Stimulated activated CD8-positive, alpha-beta memory T cell treated with anti-CD3 and anti-CD28 coated beads, Interleukin-7, amount 100 ng/mL, for 4 hours (primary cell): Measurements from ENCODE around the gene SH2D3A.

Experiments
- DNase-seq, 2 donors: peaks; one replicate each; pipeline ENCODE4 v3.0.0-alpha.2; 2020; ENCODE audit warnings: low read depth in 2 of 2

Gene SH2D3A

GRCh38 chr19:6737873-6738786 lies 29.1 kb downstream of the SH2D3A start:
- peak; percentile 65 to 67 for DNase-seq

- peak; percentile 99 for DNase-seq
Measured at GRCh38 chr19:6737284-6737872, 29.9 kb downstream of the SH2D3A start, which contains the start of gene GPR108. Gene GPR108 (minus strand): TSS chr19:6737580. CDS start chr19:6737576, 4 bp downstream.

DNA sequence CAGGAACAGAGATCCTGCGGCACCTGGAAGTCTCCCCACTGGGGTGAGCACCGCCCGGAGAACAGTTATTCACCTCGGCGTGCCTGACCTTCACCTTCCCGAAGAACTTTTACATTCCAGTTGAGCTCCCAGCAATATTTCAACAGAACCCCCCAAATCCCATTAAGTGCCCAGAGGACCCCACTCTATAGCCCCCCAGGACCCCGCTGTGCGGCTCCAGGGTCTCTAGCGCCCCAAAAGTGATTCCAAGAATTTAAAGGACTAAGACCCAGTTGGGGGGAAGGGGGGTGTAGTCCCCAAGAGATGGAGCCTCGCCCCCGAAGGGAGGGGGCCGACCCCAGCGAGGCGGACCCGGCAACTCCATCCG lies 30.3 kb downstream of the SH2D3A start:
- no peak for DNase-seq

DNA sequence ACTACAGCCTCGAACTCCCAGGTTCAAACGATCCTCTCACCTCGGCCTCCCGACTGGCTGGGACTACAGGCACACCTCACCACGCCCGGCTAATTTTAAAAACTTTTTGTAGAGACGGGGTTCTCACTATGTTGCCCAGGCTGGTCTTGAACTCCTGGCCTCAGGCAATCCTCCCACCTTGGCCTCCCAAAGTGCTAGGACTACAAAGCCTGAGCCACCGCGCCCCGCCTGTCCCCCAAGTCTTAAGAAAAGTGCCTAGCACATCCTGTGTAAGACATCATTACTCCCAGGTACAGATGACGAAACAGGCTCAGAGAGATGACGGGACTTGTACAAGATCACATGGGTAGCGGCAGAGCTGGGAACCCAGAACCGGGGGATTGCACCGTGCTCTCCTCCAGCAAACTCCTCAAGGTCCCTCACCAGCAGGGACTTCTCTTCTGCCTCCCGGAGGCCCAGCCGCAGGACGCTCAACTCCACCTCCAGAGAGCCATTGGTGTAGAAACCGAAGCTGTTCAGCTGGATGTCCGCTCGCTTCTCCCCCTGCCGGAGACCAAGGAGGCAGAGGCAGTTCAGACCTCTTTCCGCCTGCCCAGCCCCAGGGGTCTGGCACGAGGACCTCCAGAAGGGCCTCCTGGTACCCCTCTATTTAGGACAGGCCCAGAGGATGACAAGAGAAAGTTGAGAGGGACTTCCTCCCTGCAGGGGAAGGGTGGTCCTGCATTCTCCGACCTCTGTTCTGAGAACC lies 30.9 kb downstream of the SH2D3A start:
- DNase-seq = peak; percentile 57 to 63

- DNase-seq = no peak
Measured at GRCh38 chr19:6735181-6735911, 31.9 kb downstream of the SH2D3A start.

- DNase-seq = no peak
Measured at GRCh38 chr19:6734096-6734696, 33.0 kb downstream of the SH2D3A start.

DNA sequence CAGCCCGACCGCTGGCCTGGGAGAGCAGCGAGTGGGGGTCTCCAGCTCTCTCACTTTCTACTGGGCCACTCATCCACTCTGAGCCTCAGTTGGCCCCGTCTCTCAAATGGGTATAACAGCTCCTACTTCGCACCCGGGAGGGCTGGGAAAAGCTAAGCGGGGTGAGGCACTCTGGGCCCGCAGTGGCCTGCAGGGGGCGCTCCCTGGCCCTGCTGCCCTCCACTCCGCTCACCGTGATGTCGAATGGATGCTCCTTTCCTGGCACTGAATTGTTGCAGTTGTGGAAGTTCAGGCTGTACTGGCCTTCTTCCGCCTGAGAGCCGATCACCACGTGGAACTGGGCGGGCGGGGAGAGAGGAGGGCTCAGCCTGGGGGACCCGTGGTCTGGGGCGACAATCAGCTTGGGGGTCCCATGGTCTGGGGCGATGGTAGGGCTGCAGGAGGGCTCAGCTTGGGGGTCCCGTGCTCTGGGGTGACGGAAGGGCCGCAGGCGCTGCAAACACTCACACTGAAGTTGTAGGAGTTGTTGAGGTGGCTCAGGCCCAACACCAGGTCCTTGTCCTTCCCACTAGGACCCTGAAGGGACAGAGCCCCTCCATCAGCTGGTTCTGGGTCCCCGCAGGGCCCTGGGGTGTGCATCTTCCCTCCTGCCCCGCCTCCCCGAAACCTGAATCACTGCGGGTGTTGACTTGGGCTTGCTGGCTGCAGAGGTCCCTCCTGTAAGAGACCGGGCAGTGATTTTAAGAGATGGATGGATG lies 33.7 kb downstream of the SH2D3A start:
- no peak for DNase-seq

GRCh38 chr19:6732803-6733337 lies 34.4 kb downstream of the SH2D3A start:
- DNase-seq = no peak

- DNase-seq = no peak
Measured at GRCh38 chr19:6731822-6732221, 35.4 kb downstream of the SH2D3A start.

DNA sequence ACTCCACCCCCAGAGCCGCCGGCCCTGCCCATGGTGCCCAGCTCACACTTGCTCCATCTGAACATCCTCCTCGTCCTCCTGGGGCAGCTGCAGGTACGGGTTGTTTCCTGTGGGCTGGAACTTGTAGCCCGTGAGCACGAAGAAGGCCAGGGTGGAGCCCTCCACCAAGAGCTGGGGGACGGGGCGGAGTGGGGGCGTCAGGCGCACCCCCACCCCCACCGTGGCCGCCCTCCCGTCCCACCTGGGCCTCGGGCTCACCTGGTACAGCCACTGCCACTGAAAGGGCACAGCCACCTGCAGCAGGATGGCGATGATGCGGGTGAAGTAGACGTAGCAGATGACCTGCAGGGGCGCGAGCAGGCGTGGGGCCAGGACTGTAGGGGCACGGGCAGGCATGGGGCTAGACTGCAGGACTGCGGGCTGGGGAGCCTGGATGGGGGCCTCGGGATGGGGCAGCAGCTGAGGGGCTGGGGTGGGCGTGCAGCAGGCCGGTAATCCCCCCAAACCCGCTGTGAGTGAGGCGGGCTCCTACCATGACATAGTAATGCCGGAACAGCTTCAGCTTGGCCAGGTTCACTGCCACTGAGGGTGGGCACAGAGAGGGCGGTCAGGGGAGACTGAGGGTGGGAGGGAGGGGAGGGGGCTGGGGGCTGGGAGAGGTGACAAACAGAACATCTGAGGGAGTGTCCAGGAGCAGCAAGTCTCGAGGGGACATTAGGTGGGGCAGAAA lies 36.1 kb downstream of the SH2D3A start:
- DNase-seq = no peak

DNA sequence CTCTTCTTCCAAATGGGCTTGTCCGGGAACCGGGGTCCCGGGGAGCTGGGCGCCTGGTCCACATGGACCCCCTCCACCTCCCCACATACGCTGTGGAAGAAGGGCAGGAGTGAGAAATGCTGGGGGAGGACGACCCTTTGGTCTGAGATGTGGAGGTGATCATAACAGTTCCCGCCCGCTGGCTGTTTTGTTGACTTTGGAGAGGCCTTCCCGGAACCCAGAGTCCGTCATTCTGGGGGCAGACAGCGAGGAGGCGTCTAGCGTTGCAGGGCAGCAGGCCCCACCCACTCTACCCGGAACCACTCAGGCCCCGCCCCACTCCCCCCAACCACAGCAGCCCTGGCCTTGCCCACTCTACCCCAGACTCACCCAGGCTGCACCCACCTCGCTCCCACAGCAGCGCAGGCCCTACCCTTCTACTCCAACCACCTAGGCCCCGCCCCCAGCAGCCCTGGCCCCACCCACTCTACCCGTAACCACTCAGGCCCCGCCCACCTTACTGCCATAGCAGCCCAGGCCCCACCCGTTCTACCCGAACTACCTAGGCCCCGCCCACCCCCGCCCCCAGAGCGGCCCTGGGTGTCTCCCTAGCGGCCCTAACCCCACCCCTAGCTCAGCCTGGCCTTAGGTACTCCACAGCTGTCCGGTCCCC lies 37.0 kb downstream of the SH2D3A start:
- DNase-seq = no peak

DNA sequence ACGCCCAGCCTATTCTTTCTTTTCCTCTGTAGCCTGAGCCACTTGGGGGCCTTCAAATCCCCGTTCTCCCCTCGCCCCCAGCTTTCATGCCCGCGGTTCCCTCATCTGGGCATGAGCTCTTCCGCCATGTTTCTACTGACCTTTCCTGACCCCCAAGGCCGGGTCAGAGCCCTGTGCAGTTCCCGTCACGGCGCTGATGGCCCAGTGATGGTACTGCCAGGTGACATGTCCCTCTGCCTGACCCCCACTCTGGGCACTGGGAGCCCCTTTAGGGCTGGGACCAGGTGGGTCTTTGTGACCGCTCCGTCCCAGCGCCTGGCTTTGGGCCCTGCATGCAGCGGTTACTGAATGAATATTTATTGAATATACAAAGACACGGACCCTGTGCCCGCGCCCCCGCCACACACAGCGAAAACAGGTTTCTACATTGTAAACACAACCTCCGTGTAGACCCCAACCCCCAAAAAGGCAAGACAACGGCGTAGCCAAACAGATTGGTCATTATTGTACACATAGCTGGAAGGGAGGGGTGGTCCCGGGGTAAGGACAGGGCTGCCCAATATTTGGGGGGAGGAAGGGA lies 37.6 kb downstream of the SH2D3A start:
- DNase-seq = no peak

DNA sequence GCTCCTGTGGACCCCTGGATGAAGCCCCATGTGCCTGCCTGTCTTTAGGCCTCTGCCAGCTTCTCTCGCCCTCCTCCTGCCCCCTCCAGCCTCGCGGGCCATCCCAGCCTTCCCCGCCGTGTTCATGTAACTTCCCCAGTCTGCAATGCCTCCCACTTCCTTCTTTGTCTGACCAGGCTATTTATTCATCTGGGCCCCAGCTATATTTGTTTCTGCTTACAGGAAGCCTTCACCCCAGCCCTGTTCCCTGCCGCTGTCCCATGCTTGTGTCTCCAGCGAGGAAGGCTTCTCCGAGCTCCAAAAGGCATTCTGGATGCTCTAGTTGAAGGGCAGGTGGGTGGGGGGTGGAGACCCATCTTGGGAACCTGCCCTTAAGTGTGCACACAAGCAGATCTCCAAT lies 38.9 kb downstream of the SH2D3A start:
- DNase-seq = no peak

DNA sequence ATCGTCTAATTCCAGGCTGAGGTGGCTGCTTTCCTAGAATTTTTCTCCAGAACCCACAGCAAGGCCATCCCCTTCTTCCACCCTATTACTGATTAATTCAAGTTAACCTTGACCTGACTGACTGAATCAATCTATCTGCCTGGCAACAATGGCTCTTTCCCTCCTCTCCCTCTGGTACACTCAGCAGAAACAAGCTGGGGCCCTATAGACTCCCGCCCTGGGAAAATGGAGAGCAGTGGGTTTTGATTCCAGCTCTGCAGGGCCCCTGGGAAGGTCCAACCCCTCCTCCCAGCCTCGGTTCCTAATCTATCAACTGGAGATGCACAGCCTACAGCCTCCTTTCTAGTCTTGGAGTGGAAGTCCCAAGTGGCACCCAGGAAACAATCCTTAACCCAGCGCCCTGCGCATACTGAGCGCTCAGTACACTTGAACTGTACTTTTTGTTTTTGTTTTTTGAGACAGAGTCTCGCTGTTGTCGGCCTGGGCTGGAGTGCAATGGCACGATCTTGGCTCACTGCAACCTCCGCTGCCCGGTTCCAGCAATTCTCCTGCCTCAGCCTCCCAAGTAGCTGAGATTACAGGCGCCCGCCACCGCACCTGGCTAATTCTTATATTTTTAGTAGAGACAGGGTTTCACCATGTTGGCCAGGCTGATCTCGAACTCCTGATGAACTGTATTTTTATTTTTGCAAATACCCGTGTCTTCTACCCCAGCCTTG lies 41.6 kb downstream of the SH2D3A start:
- DNase-seq = no peak

GRCh38 chr19:6724631-6725492 lies 42.4 kb downstream of the SH2D3A start:
- no peak for DNase-seq

DNA sequence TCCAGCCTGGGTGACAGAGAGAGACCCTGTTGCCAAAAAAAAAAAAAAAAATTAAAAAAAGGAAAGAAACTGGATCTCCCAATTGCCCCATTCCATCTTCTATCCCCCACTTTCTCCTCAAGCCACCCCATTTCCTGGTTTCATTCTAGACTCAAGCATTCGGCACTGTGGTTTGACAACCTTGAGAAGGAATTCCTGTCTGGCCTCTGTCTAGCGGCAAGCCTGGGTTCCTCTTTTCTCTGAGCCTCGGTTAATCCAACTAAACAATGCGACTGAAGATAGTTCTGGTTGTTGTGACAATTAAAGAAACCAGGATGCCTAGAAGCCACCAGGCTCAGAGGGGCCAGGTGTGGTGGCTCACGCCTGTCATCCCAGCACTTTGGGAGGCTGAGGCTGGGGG lies 43.5 kb downstream of the SH2D3A start:
- no peak for DNase-seq

- DNase-seq = no peak
Measured at GRCh38 chr19:6723108-6723618, 44.1 kb downstream of the SH2D3A start.
